SIG-M5 (cell line): Measurements from ENCODE around the gene GPR78.

ENCODE experiments used
- DNase-seq: peaks from one replicate; lab custom pipeline; 2025; lab: John Stamatoyannopoulos, UW

Gene GPR78

DNA sequence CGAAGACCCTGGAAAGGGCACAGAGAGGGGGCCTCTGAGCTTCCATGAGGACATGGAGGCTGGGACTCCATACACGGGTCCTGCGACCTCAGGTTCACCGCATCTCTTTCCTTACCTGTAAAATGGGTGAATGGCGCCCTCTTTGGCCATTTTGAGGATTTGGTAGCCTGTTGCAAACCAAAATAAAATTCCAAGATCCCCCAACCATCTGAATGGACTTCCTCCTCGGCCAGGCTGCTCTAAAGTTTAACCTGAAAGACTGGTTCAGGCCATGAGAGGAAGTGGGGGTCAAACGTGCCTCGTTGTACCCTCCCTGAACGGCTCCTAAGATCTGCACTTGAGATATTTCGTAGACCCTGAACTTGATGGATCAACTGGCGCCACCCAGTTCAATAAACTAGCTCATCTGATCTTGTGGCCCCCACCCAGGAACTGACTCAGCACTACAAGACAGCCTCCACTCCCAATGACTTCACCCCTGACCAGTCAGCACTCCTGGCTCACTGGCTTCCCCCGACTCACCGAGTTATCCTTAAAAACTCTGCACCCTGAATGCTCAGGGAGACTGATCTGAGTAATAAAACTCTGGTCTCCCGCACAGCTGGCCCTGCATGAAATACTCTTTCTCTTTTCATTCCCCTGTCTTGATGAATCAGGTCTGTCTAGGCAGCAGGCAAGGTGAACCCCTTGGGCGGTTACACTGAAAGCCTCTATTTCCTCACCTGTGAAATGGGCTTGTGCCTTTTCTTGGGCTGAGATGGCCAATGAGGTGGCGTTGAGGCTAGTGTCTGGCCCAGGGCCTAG is 32.9 kb upstream of the GPR78 start:
- no peak for DNase-seq

DNA sequence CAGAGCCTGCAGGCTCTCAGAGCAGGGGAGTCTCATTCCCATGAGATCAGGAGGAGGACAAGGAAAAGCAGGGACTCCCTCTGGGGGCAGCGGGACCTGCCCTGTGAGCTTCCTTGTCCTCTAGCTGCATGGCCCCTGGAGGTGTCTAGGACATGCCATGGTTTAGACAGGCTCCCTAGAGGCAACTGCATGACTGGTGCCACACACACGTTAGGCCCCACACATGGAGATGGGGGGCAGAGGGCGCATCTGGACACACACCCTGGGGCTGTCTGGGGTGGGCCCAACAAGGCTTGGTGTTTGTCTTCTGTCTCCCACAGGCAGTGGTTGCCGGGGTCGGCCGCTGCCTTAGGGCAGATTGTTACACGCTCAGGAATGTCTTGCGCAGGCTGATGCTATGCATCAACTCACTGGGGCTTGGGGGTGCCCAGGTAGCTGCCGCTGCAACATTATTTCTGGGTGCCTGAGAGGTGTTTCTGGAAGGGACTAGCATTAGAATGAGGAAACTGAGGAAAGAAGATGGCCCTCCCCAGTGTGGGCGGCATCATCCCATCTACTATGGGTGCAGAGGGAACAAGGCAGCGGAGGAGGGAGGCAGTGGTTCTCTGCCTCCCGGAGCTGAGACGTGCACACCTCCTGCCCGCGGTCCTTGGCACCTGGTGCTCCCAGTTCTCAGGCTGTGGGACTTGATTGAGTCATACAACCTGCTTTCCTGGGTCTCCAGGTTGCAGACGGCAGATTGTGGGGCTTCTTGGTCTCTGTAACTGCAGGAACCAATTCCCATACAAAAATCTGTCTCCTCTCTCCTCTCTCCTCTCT is 32.1 kb upstream of the GPR78 start:
- no peak for DNase-seq

DNA sequence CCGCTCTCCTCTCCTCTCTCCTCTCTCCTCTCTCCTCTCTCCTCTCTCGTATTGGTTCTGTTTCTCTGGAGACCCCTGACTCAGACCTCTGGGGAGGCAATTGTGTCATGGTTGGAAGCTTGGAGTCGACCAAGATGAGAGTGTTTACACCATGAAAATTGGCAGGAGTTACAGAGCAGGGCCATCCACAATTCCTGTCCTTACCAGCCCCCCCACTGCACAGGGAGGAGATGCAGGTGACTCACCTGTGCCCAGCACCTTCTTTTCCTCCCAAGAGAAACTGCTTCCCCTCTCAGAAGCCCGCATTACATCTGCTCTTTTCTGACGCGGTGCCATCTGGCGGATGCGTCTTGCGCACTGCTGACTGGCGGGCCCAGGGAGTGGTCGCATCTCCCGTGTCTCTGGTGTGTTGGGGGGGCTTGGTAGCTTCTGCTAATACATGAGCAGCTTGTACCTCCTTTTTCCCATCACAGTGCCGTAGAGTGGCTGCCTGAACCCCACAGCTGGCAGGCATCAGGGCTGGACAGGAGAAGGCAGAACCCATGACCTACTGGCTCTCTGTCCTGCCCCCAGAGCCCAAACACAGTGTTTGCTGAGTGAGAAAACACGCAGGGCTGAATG is 31.4 kb upstream of the GPR78 start:
- no peak for DNase-seq

DNA sequence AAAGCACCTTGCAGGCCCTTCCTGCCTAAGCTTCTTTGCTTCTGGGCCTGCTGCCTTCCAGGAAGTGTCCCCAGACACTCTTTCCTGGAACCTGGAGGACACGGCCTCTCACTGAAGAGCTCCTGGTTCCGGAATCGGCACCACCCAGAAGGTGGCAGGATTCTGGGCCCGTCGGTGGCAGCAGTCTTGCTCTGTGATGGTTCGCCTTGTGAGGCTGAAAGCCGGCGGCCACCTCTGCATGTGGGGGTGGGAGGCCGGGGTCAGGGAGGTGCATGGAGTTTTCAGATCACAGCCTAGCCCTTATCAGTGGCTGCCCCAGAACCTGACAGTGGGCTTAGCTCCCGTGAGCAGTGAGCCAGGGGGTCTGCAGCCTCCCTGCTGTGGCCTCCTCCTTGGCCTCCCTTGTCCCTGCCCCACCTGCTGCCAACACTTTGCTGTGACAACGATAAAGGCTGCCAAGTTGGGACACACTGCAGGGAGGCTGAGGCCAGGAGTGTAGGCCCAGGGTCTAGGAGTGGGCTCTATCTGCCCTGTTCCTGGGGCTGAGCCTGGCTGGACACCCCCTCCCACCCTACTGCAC is 30.8 kb upstream of the GPR78 start:
- DNase-seq = no peak

DNA sequence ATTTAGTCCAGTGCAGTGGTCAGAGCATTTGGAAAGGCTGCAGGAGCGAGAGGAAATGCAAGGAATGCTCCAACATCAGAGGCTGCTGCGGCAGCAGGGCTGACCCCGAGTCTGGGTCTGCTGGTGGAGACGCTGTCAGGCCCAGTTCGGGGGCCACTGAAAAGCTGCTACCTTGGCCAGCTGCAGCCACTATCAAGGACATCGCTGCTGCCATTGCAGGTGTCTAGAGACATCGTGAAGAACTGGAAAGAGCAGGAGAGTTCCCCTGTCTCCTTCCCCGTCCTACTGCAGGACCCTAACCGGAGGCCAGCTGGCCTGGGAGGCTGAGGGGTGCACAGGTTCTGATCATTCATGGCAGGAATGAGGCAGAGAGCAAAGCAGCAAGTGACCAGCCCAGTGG is 29.5 kb upstream of the GPR78 start:
- DNase-seq = no peak

DNA sequence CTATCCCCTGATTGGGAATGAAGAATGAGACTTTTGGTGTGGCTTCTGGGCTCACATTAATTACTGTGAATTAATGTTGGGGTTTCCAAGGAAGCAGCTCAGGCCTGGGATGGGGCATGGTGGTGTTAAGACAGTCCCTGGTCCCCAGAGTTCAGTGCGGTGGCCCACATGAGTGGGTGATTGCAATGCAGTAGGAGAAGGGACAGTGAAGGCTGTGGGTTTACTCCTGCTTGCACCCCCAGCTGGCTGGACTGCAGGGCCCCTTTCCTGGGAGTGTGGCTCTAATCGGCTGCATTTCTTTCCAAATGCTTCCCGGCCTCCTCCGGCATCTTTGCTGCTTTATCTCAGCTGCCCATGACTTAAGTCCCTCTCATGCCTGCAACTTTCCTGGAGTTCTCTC is 28.2 kb upstream of the GPR78 start:
- DNase-seq = no peak

DNA sequence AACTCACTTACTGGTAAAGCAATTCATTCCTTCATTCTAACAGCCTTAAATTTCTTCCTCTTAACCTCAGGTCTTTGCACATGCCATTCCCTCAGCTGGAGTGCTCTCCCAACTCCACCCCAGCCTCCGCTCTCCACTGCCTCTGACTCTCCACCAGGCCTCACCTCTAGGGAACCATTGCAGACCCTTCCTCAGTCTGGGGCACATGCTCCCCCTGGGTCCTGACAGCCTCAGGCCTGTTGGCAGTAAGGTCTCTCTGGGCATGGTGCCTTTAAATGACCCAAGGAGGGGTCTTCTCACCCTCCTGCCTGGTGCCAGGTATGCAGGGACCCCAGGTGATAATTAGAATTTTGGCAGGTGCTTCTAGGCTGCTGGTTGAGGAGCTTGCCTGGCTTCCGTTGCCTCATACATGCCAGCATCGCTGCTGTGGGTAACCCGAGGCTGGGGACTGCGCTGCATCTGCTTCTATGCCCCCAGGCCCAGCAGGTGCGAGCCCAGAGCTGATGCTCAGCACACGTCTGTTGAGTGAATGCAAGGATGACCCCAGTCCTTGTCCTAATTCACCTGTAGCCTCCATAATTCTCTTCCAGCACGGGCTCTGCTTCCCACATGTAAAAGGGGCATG is 27.5 kb upstream of the GPR78 start:
- DNase-seq = no peak

DNA sequence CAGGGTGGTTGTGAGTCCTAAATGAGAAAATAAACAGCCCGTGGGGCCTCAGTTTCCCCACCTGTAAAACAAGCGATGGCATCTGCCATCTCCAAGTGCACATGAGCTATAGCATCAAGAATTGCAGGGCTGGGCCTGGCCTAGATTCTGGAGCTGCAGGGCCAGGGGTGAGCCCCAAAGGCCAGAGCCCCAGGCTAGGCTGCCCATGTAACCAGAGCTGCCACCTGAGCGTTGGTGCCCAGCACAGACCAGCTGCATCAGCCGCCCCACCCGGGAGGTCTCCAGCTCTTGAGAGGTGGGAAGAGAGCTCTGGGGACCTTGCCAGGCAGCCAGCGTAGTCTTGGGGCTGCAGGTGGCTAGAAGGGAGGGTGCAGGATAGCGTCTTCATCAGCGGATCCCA is 27.0 kb upstream of the GPR78 start:
- no peak for DNase-seq

DNA sequence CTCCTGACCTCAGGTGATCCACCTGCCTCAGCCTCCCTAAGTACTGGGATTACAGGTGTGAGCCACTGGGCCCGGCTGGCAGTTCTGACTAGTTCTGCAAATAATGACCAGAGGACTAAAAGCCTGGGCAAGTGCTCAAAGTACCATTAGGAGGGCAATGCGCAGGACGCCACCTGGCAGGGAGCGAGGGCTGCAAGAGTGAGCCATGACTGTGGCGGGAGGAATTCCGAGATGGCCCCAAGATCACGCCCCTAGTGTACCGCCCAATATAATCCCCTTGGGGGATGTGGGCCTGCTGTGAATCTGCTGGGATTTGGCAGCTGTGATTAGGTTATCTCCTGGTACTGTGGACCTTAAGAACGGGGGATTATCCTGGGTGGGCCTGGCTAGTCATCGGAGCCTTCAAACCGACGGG is 26.2 kb upstream of the GPR78 start:
- no peak for DNase-seq

DNA sequence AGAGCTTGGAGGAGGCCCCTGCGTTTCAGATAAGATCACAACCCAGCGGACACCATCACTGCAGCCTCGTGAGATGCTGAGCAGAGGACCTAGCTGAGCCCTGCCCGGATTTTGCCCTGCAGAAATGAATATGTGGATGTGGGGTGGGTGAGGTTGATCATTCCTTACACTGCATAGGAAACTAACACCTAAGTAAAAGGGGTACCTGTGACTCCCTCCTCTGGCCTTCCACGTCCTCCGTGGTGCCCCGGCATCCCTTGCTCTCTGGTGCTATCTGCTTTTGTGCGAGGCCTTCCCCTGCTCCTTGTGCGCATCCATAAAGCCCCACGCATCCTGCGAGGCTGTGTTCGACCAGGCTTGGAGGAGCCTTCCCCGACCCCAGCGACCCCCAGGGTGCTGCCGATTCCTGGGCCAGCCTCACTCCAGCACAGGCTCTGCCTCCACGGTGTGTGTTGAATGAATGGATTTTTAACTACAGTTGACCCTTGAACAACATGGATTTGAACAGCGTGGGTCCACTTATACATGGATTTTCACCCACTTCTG is 25.6 kb upstream of the GPR78 start:
- no peak for DNase-seq

DNA sequence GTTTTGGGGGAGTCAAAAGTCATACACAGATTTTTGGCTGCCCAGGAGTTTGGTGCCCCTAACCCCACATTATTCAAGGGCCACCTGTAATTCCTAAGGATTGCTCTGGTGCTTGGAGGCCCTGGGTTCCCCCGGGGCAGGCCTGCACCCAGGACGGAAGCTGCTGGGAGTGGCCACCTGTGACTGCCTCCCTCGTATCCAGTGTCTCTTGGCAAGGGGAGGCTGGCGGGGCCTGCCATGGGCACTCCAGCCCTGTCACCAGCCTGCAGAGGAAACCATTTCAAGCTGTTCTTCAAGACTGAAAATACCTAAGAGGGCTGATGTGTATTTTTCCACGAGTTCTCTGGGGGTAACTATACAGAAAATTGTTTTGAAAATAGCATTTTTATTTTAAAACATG is 24.5 kb upstream of the GPR78 start:
- no peak for DNase-seq

DNA sequence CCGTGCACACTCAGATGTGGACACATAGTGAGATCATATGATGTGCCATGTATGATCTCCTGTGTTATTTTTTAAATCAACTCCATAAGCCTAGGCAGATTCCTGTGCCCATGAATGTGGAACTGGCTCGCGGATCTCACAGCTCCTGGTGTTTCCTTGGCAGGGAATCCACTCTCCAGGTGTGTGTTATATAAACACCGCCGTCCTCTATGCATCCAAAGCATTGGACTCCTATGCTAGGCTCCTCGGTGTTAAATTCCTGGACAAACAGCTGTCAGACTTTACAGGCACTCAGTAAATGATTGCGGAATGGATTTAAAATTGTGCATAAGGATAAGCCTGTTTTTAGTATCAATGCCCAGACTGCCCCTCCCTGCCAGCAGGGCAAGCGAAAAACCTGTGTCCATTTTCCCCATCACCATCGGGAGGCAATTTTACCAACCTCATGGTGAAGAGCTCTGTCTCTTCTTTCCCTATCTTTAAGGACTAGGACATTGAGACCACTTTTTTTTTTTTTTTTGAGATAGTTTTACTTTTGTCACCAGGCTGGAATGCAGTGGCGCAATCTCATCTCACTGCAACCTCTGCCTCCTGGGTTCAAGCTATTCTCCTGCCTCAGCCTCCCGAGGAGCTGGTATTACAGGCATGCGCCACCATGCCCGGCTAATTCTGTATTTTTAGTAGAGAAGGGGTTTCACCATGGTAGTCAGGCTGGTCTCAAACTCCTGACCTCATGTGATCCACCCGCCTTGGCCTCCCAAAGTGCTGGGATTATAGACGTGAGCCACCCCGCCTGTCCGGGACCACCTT is 23.6 kb upstream of the GPR78 start:
- no peak for DNase-seq

DNA sequence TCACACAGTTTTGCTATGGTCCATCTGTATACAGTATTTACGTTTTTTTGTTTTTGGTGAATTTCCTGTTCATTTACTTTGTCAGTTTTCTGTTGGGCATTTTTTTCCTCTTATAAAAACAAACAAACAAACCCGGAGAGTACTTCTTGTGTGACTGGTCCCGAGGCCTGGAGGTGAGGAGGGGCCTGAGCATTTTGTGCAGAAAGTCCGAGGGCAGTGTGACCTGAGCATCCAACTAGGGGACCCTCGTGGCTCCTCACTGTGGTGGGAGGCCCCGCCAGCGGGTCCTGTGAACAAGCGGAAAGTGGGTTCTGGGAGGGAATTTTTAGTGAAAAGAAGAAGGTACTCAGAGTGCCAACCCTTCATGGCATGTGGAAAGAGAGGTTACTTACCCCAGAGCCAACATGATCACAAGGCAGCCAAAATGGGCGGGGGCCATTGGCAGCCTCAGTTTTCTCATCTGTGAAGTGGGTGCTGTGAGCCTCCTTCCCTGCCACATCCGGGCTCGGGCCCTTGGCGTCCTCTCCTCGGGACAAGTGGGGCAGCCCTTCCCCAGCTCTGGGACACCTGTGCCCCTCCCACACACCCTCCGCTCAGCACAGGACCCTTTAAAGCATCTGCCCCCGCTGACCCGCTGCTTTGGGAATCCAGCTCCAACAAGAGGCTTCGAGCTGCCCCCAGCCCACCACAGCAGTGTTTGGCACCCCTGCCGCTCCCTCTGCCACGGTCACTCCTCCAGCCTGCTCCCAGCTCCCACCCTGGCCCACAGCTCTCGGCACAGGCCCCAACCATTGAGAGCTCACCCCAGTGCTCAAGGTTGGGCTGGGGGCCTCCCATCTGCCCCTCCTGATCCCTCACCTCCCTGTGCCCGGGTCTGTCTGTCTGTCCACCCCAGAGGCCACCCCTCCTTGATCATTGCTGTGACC is 22.8 kb upstream of the GPR78 start:
- DNase-seq = no peak

DNA sequence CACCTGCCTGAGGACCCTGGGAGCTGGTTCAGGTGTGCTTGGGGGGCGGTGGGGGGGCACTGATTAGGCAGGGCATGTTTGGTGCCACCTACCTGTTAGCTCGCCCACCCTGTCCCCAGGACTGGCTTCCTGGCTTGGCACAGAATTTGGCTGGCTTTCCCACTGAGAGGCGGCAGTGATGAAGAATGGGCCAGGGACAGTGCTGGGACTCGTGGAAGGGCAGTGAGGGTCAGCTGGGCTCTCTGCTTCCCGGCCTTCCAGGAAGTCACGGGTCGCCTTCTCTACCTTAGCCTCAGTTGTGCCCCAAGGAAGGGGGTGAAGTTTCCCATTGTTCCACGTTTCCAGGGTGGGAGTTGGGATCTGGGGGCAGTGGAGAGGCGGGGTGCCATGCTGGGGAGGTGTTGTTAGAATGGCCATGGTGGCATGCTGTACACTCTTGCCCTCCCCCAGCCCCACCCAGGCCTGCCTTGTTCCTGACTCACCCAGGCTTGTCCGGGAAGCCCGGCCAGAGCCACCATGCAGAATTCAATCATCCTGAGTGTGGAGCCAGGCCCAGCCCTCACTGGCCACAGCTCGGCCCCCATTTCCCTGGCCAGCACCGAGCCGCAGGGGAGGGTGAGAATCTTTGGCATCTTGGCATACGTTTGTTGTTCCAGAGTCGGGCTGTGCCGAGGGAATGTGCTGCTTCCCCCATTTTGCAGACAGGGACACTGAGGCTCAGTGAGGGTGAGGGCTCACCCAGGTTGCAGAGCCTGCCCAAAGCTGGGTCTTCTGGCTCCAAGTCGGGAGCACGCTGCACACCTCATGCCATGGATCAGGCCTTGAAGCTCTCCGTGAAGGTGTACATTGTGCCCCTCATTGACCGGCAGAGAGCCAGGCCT is 21.9 kb upstream of the GPR78 start:
- DNase-seq = no peak

DNA sequence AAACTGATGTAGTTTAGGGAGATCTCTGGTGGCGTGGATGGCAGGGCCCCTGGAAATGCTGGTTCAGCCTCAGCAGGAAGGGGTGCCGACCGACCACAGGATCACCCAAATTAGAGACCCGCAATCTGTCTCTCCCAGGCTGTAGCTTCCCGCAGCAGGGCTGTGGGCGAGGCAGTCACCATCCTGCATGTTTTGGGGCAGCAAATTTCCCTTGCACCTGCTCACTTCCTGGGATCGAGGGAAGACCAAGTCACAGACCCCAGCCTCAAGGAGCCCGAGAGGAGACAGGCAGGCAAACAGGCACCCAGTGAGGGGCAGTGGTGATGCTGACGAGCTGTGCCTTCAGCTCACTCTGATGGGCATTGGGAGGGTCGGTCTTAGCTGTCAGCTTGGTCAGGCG is 21.2 kb upstream of the GPR78 start:
- DNase-seq = no peak

DNA sequence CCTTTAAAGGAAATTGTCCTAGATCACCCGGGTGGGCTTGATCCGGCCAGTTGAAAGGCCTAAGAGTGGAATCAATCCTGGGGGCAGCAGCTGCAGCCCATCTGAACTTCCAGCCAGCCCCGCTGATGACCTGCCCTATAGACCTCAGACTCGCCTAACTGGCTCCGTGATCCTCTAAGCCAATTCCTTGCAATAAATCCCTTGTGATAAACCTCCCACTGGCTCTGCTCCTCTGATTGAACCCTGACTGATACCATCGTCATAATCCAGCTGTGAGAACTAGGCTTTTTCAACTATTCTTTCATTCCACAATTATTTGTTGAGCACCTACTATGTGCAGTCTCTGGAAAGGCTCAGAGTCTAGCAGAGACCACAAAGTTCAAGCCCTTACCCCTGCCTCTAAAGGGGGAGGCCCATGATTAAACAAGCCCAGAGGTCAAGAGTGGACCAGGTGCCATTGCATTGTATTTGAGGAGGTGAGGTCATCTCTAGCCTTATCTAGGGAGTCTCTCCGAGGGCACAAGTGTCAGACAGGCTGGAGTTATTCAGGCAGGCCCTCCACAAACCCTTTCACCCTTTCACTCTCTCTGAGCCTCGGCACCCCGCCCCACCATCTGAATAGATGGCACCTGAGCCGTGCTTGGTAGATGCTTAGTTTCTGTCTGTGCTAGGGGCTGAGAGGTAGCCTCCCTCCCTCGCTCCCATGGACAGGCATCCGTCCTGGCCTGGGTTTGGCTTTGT is 20.5 kb upstream of the GPR78 start:
- no peak for DNase-seq

DNA sequence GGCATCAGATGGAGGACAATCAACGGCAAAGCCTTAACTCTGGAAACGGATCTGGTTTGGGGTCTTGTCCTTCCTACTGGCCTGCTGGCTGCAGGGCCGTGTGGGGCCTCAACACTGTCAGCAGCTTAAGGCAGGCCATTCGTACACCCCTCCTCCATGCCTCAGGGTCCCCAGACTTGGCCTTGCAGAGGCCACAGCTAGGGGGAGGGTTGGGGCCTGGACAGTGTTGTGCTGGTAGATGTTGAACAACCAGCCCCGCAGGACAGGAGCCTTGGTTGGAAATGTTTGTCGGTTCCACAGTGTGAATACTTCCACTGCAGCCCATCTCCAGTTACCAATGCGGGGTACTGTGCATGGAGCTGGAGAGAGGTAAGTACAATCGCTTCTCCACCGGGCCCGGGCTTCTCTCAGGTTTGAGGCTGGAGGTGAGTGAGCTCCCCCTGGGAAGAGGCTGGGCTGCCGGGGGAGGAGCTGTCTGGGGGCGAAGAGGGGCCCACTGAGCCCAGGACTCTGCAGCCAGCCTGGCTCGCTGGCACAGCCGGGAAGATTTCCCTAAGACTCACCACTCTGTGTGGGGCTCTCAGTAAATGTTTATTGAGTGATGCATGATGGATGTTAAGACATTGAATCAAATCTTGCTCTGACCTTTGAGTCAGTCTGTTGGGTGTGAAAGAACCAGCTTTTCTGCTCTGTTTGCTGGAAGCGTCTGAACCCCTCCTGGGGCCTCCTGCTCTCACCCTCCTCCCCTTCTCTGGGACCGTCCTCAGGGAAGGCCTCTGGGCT is 19.7 kb upstream of the GPR78 start:
- no peak for DNase-seq
